ENCODE measurements around the gene CNDP1.

Gene CNDP1

DNA sequence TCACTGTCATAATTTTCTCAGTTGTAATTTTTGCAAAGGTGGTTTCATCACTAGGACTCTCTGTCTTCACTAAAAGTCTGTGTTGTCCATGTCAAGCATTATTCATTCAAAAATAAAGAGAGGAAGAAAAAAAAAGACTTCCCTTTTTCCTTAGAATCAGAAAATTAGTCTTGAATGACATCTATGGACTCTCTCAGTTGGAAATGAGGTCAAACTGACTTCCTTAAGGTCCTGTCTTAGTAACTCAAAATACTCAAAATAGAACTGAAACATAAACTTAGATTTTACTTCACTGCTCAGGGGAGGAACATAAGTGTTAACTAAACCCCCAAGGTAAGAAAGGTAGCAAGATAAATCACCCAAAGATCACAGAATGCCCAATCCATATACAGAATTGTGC is 61.1 kb downstream of the CNDP1 start:
- DNase-seq: no peak

DNA sequence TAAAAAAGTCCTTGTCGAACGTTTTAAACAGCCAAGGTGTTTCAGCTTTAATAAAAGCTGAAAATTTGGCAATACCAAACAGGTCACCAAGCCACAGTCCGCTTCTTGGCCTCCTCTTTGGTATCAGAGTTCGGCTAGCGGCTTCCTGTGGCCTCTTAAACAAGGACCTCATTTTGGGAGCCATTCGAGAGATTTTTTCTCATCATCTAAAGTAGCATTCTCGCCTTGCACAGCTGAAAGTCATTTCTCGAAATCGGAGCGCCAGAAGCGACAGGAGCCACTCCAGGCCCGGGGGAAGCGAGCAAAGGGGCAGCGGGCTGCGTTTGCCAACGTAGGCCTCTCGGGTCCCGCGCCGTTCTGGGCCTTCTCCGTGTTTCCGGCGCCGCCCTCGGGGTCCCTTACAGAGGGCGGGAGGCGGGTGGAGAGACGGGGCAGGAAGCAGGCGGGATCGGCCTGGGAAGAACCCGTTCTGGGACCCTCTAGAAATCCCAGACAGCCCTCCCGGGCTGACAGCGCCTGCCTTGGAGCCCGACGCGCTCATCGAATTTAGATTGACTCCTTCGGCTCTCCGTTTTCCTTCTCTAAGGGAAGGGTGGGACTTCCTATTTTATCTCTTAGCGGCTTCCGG is 62.8 kb downstream of the CNDP1 start:
- peak; percentile 62 to 65 for DNase-seq

DNA sequence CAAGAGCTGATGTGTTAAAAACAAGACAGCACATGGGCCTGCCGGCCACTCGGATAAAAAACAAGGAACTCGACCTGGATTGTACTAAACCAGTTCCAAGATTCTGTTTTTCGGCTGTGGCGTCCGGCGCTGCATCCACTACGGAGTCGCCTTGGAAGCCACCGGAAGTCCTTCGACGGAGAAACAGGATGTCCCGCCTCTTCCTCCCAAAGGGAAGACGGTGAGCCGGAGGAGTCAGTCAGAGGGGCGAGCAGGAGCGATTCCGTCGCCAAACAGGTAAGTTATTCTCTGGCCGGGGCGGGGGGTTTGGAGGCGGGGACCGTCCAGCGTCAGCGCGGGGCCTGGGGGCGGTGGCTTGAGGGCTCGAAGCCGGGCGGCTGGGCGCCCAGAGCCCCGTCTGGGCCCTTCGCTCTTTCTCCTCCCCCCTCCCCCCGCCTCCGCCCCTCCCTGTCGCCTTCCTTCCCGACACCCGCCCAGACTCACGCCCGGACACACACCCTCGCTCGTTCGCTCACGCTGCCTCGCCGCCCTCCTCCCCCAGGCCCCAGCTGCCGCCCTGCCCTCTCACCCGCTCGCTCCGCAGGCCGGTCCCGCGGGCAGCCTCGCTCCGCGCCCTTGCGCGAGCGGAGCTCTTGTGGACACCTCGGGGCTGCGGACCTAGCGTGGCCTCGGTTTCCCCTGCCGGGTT is 63.5 kb downstream of the CNDP1 start, which contains the start of gene ZNF407:
ZNF407 (plus strand) TSS at position 209 of the 688 bp plus-strand sequence. CDS start 33,150 bp downstream, outside the sequence.
- DNase-seq: peak; percentile 76 to 88

DNA sequence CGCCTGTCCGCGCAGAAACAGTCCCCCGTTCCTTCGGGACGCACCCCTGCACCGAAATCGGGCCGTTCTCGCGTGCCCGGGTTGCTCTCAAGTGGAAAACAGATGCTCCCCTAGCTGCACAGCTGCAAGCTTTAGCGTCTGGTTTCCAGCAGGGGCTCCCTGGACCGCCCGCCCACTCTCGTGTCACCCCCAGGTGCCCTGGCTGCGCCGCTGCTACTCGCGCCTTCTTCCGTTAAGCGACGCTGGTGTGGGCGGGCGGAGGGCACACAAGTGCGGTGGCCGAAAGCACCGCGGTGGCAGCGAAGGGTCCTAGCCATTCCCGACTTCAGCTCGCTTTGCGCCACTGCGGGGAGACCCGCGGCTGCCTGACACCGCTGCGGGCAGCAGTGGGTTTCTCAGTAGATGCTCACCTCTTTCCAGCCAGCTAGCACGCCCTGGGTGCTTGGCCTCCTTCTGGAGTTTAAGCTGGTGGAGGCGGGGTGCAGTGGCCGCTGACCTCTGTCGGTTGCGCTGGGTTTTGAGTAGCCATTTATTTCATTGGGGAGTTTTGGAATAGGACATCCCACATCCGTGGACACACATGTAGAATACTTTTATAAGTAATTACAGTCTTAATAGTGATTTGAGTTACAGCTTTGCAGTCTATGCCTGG is 64.2 kb downstream of the CNDP1 start:
- peak in 1 of 2 experiments; percentile 49 for DNase-seq

DNA sequence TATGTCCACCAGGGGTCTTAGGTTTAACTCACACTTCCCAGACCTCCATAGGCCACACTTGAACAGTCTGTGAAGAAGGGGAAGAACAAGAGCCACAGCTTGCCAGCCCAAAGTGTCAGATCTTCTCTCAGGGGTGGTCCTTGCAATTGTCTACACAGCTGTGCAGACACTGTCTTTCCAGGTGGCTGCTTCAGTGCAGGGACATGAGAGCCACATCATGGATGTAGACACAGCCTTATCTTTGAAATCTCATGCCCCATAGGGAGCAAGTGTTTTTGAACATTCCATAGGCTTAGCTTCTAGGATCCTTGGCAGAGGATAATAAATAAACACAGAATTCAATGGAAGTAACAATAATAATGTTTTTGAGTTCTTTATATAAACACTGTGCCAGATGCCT is 70.1 kb downstream of the CNDP1 start:
- no peak for DNase-seq

DNA sequence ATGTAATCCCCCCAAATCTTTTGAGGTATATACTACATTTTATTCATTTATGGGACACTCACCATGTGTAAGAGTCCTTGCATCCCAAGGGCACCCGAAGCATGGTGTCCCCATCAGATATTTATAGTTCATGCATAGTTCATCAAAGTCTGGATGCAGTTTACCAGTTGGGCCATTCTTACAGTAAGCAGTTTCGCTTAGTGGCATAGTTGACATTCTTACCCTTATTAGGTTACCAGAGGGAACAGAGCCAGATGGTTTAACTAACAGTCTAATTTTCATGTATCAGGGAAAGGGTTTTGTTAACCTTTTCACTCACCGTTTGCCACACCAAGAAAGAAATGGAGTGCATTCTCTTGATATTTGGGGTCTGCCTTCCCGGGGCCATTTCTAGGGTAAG is 70.5 kb downstream of the CNDP1 start:
- no peak for DNase-seq

DNA sequence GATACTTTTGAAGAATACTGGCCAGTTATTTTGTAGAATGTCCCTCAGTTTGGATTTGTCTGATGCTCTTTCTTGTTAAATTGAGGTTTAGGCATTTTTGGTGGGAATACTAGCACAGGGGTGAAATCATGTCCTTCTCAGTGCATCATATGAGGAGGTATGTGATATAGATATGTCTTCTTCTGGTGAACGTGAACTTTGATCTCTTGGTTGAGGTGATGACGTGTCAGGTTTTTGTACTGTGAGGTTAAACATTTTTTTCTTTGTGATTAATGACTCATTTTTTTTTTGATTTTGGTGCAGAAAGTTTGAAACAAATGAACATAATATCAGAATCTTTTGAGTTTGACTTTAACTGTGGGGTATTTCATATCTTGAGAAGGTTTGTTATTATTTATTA is 74.4 kb downstream of the CNDP1 start:
- DNase-seq: no peak

DNA sequence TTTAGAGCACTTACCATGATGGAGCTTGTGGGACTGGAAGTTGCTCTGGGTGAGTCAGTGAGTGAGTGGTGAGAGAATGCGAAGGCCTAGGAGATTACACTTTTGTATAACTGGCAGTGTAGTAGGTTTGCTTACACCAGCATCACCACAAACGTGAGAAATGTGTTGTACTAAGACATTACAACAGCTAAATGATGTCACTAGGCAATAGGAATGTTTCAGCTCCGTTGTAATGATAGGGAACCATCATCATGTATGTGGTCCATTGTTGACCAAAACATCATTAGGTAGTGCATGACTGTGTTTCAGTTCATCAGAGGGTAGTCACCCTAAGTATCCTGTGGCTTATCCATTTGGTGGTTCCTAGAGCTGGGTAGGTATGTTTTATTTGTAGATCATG is 75.2 kb downstream of the CNDP1 start:
- DNase-seq: no peak

DNA sequence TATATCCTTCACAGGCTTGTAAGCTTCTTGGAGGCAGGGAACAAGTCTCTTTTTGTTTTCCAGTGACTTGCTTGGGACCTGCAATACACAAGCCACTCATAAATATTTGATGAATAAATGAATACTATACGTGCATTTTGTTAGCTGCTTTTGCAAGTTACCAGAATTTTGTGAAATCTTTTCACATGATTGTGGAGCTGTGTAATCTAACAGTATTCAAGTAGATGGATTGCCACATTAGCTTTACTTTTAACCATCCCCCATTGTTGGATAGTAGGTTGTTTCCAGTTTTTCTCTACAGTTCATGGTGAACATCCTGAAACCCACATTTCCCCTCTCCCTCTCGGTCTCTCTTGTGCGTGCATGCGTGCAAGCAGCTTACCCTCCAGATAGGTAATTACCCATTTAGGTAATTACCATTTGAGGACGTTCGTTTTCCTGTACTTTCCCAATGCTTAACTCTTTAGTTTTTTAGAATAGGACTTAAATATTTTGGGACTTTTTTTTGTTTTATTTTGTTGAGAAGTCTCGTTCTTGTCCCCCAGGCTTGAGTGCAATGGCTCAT is 75.8 kb downstream of the CNDP1 start:
- no peak for DNase-seq

DNA sequence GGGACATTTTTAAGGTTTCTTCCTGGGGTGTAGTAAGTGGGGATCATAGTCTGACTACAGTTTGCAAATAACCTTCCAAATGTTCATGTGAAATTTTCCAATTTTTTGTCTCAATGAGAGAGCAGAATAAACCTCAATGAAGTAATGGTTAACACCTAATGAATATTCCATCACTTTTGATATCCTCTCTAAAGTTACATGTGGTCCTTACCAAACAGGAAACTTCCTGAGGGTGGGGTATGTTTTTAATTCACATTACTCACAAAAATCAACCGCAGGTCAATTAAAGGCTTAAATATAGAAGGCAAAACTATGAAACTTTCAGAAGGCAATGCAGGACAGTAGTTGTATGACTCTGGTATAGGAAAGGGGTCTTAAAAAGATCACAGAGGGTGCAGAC is 76.6 kb downstream of the CNDP1 start:
- DNase-seq: no peak

DNA sequence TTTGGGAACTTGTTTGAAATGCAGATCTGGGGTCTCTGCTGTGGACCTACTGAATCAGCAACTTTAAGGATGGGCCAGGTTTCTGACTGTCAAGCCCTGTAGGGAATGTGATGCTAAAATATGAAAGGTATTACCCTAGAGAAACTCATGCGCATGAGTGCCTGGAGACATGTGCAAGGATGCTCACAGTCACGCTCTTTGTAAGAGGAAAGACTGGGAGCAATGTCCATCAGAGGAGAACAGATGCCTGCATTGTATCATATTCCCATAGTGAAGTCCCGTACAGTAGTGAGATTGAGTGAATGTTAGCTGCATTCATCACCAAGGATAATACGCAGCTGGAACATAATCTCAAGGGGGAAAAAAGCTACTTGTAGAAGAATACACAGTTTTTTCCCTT is 77.5 kb downstream of the CNDP1 start:
- DNase-seq: no peak

DNA sequence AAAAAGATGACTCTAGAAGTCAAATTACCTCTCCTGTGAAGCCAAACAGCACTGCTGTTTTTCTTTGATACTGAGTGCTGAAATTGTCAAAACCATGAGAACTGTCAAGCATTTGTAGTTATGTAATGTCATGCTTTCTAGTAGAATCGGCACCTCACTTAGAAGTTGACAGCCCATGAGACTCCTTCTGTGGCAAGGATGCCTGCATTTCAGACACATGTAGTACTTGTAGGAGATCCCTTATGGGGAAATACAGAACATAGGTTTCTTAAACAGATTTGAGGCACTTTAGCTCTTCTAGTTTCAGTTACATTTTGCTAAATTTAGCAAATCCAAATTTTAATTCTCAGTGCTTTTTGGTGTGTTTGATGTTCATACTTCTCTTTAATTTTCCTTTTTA is 79.1 kb downstream of the CNDP1 start:
- DNase-seq: no peak

DNA sequence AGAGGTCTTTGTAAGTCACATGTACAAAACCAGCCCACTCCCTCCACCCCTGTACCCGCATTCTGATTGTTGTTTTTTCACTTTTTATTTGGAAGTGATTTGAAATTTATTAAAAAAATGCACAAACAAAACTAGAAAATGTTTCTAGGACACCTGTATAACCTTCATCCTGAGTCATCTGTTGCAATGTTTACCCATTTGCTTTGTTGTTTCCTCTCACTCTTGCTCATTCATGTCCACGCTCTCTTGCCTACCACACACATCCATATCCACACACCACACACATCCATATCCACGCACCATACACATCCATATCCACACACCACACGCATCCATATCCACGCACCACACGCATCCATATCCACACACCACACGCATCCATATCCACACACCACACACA is 82.2 kb downstream of the CNDP1 start:
- no peak for DNase-seq

DNA sequence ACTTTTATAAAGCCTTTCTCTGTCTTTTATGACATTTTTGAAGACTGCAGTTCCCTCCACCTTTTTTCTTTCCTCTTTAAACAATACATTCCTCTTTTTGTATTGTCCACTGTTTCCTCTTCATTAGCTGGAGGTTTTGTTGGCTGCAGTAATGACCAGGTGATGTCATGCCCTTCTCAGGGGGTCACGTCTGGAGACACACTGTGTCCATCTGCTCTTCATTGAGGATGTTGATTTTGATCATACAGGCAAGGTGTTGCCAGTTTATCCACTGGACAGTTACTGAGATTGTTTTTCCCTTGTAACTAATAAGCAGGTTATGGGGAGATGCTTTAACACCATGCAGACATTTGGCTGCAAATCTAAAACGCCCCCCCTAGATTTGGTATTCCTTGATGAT is 83.2 kb downstream of the CNDP1 start:
- no peak for DNase-seq

DNA sequence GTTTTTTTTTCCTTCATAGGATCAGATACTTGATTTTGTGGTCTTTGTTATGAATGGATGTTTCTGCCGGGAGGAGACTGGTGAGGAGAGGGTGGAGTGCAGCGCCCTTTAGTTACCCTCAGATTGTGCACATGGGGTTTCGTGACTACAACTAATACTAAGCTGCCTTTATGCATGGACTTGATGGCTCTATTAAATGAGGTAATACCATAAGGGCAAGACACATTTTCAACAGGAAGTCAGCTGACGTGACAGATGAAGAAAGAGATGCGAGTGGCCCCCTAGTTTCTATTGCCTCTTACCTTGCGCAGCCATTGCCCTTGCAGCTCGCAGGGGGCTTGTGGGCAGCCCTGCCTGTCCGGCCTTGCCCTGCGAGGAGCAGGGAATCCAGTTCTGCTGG is 87.8 kb downstream of the CNDP1 start:
- no peak for DNase-seq

DNA sequence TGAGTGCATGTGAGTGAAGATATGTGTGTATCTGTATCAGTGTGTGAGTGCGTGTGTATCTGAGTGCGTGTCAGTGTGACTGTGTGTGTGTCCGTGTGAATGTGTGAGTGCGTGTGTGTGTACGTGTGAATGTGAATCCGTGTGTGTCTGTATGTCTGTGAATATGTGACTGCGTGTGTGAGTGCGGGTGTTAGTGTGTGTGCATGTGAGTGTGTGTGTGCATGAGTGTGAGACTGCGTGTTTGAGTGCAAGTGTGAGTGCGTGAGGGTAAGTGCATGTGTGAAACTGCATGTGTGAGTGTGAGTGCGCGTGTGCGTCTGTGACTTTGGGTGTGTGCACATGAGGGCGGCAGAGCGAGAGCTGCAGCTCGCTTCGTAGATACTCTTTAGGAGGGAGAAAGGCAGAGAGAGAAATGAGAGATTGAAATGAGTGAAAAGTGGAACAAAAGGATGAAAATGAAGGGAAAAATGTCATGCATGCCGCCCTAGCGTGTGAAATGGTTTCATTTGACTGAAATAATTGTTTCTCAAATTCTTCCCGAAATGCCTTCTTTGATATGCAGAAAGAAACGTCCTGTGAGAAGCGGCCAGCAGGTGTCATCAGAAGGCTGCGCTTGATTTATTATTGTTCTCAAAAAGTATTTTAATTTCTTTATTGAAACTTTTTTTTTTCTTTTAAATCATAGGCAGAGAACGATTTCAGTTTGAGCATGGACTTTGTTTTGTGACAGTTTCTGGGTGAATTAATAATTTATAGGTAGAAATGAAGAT is 88.9 kb downstream of the CNDP1 start:
- no peak for DNase-seq

DNA sequence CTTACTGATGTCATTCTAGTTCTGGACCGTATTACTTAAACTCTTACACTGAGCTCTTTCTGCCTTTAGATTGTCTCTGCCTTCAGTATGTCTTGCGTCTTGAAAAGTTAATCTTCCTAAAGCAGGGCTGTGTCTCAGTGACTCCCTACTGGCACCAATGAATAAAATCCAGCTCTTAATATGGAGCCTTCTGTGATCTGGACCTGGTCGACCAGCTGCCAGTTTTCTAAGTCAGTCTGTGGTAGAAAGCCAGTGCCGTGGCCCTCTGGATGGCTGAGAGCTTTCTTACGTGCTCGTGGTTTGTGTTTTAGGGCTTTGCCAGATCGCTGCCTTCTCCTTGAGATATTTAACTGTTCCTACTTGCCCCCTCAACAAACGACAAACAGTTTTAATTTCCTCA is 90.2 kb downstream of the CNDP1 start:
- no peak for DNase-seq

DNA sequence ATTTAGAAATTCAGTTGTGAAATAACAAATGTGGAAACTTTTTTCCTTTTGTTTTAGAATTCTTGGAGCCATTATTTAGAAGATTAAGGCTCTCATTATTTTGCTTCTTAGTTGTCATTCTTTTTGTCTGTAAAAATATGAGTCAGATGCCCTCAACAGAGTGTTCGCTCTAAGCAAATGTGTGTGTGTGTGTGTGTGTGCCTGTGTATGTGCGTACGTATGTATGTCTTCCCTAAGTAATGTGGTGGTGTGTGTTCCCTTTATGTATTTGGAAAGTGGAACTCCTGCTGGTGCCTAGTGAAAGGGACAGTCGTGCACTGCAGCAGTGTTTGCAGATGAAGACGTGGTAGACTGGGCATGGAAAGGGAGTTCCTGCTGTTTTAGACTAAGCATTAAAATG is 90.9 kb downstream of the CNDP1 start:
- DNase-seq: no peak

DNA sequence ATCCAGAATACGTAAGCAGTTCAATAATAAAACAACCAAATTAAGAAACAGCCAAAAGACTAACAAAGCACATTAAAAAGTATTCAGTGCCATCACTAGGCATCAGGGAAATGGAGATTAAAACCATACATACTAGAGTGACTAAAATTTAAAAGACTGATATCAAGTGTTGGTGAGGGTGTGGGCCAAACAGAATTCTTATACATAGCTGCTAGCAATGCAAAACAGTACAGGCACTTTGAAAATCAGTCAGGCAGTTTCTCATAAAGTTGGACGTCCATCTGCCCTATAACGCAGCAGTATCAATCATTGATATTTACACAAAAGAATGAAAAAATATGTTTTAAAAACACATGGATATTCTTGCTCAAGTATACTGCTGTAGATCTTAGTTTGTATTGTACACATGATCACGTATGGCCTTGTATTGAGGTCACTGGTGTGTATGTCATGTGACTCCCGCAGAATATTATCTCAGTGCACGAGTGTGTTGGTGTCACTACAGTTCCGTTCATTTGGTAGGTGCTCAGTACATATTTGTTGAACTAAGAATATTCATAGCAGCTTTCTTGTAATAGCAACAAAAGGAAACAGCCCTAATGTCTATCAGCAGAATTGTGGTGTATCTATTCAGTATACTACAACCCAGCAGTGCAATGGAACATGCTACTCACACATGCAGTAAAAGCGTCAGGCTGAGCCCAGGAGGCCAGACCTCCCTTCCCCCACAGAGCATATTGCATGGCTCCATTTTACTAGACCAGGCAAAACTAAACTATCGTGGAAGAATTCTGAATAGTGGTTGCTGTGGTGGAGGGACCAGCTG is 92.0 kb downstream of the CNDP1 start:
- no peak for DNase-seq

DNA sequence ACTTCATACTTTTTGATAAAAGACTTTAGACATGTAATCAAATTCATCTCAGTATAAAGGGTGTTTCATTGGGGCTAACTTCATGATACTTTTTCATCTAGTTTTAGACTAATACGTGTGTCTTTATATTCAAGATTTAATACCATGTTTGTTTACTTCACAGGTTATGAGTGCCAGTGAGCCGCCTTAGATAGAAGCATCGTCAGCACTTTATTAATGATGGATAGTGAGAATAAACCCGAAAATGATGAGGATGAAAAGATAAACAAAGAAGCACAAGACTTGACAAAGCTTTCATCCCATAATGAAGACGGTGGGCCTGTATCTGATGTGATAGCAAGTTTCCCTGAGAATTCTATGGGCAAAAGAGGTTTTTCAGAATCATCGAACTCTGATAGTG is 96.5 kb downstream of the CNDP1 start:
- DNase-seq: no peak

DNA sequence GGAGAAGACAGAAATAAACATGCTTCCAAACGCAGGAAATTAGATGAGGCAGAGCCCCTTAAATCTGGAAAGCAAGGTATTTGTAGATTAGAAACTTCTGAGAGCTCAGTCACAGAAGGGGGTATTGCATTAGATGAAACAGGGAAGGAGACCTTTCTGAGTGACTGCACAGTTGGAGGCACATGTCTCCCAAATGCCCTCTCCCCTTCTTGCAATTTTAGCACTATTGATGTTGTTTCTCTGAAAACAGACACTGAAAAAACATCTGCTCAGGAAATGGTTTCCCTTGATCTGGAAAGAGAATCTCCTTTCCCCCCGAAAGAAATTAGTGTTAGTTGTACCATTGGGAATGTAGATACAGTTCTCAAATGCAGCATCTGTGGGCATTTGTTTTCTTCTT is 96.9 kb downstream of the CNDP1 start:
- no peak for DNase-seq

DNA sequence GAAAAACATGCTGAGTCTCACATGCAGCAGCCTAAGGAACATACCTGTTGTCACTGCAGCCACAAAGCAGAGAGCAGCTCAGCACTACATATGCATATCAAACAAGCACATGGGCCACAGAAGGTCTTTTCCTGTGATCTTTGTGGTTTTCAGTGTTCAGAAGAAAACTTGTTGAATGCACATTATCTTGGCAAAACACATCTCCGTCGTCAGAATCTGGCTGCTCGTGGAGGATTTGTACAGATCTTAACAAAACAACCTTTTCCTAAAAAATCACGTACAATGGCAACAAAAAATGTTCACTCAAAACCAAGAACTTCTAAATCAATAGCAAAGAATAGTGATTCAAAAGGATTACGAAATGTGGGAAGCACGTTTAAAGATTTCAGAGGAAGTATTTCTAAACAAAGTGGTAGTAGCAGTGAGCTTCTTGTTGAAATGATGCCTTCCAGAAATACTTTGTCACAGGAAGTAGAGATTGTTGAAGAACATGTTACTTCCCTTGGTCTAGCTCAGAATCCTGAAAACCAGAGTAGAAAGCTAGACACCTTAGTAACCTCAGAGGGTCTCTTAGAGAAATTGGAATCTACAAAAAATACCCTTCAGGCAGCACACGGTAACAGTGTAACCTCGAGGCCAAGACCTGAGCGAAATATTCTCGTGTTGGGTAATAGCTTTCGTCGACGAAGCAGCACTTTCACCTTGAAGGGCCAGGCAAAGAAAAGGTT is 97.5 kb downstream of the CNDP1 start:
- DNase-seq: no peak
